Erythroblast (primary cell): ENCODE results near the gene RBFOX1.

Source experiments
- GATA1 ChIP-seq: IDR thresholded peaks from 2 replicates; pipeline ENCODE4 v1.6.1; 2011; ENCODE audit warnings: low read depth, mild to moderate bottlenecking, control low read depth, low read length, moderate library complexity
- POLR2A ChIP-seq: IDR thresholded peaks from 2 replicates; pipeline ENCODE4 v1.6.1; 2011; ENCODE audit warnings: mild to moderate bottlenecking, low read length

DNA sequence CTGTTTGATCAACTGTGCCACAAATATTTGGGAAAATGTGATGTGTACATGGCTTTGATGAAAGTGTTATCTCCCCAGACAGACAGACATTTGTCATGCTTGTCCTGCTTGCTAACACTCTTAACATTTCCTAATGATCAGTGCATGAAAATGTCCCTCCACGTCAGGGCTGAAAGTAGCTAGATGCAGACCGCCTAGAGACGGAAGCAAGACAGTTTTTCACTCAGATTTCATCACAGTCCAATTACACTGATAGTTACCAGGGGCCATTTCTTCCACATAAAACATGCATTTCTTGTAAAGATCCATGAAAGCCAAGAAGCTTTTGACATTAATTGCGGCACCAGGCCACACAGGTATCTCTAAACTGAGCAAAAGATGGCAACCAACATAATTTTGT lies 347.7 kb downstream of the RBFOX1 start:
- TF ChIP-seq POLR2A (no peak), GATA1 (no peak)
